Measurements from ENCODE around the gene IDS. TPM values are rescaled to one million over a fixed set of nuclear protein-coding genes. Genes with fewer than 3 reads are reported as not detected.

The IDS gene
- polyA plus RNA-seq, 1 of the 3 experiments (the other 2 are of a cell fraction) = 78.4 TPM

DNA sequence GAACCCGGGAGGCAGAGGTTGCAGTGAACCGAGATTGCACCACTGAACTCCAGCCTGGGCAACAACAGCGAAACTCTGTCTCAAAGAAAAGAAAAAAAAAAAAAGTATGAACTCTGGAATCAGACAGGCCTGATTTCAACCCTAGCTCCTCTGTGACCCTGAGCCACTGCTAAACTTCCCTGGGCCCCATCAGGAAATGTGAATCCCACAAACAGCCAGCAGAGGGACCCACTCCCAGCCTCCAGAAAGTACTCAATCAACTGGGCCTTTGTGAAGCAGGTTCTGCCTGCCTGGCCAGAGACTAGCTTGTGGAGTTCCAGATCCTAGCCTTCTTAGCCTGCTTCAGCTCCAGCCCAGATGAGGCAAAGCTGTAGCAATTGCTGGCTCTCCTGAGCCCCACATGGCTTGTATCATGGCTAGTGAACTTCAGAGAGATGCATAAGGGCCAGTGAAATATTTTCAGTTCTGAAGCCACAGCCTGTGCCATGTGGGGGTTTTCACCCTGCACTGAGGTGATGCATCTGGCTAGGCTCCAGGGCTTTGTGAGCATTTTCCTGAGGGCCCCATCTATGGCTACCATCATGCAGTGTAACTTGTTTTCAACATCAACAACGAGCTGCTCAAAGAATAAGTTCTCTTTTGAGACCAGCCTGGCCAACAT, 7.2 kb upstream of the IDS start (continued):
- TF ChIP-seq, protein P1, sequence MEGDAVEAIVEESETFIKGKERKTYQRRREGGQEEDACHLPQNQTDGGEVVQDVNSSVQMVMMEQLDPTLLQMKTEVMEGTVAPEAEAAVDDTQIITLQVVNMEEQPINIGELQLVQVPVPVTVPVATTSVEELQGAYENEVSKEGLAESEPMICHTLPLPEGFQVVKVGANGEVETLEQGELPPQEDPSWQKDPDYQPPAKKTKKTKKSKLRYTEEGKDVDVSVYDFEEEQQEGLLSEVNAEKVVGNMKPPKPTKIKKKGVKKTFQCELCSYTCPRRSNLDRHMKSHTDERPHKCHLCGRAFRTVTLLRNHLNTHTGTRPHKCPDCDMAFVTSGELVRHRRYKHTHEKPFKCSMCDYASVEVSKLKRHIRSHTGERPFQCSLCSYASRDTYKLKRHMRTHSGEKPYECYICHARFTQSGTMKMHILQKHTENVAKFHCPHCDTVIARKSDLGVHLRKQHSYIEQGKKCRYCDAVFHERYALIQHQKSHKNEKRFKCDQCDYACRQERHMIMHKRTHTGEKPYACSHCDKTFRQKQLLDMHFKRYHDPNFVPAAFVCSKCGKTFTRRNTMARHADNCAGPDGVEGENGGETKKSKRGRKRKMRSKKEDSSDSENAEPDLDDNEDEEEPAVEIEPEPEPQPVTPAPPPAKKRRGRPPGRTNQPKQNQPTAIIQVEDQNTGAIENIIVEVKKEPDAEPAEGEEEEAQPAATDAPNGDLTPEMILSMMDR (IDR thresholded peaks at IDR 0.05) = peak; percentile 72
- no peak for TF ChIP-seq TEAD4 (IDR thresholded peaks at IDR 0.05; ENCODE audit: borderline replicate concordance, insufficient read depth)

DNA sequence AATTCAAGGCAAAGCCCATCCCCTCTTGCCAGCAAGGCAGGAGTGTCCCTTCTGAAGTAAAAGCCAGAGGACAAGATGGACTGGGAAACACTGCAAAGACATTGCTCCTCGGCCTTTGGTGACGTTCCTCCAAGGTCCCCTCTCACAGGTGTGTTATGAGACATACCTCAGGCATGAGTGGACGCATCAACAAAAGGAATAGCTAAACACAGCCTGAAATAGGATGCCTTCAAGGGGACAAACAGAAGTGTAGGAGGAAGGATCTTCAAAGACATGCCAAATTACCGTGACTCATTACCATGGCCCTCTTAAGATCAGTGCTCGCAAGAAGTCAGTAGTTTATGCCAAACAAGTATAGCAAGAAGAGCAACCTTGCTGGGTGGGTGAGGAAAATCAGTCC, 6.0 kb upstream of the IDS start:
- WGBS (ENCODE audit: low lambda C conversion rate) = 38% methylated on average over 5 of the region's 5 CpGs
- no peaks in the 10 kb centered on the region for H3K9me2 ChIP-seq
- no peak overlapping the region for H2AFZ ChIP-seq (ENCODE audit: low read depth)
- TF ChIP-seq NFIC (IDR thresholded peaks at IDR 0.05; ENCODE audit: borderline replicate concordance) = no peak
- TF ChIP-seq EZH2phosphoT487 (IDR thresholded peaks at IDR 0.05; ENCODE audit: borderline replicate concordance, low read depth) = no peak
- TF ChIP-seq, protein P2, sequence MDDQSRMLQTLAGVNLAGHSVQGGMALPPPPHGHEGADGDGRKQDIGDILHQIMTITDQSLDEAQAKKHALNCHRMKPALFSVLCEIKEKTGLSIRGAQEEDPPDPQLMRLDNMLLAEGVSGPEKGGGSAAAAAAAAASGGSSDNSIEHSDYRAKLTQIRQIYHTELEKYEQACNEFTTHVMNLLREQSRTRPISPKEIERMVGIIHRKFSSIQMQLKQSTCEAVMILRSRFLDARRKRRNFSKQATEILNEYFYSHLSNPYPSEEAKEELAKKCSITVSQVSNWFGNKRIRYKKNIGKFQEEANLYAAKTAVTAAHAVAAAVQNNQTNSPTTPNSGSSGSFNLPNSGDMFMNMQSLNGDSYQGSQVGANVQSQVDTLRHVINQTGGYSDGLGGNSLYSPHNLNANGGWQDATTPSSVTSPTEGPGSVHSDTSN (IDR thresholded peaks at IDR 0.05) = no peak
- no peak for TF ChIP-seq RFX5 (IDR thresholded peaks at IDR 0.05; ENCODE audit: low read length)
- no peak for TF ChIP-seq TCF12 (IDR thresholded peaks at IDR 0.05)
- no peak for TF ChIP-seq MXI1 (IDR thresholded peaks at IDR 0.05; ENCODE audit: low read depth, low read length)
- no peak for TF ChIP-seq RXRA (IDR thresholded peaks at IDR 0.05; ENCODE audit: borderline replicate concordance, low read depth)
- no peak for TF ChIP-seq TEAD4 (IDR thresholded peaks at IDR 0.05; ENCODE audit: borderline replicate concordance, insufficient read depth)
- TF ChIP-seq, protein P3, sequence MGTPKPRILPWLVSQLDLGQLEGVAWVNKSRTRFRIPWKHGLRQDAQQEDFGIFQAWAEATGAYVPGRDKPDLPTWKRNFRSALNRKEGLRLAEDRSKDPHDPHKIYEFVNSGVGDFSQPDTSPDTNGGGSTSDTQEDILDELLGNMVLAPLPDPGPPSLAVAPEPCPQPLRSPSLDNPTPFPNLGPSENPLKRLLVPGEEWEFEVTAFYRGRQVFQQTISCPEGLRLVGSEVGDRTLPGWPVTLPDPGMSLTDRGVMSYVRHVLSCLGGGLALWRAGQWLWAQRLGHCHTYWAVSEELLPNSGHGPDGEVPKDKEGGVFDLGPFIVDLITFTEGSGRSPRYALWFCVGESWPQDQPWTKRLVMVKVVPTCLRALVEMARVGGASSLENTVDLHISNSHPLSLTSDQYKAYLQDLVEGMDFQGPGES (IDR thresholded peaks at IDR 0.05; ENCODE audit: low read depth, low read length) = no peak
- no peak for TF ChIP-seq MEF2A (IDR thresholded peaks at IDR 0.05; ENCODE audit: borderline replicate concordance, low read depth)
- TF ChIP-seq ELF1 (IDR thresholded peaks at IDR 0.05) = no peak
- no peaks in the 10 kb centered on the region; a peak in 1 of 4 replicates for H3K4me1 ChIP-seq (ENCODE audit: control insufficient read depth in 1 of 2, insufficient read depth in 2 of 2, low read depth in 1 of 2, low read length in 1 of 2)
- H3K27me3 ChIP-seq (ENCODE audit: insufficient read depth) = 0 out of 2 replicates have a peak, but pooled peaks cover 5% of the 10 kb centered on the region
- H4K20me1 ChIP-seq (ENCODE audit: insufficient read depth) = no peaks in the 10 kb centered on the region
- no peak overlapping the region for H3K4me2 ChIP-seq
- no peaks in the 10 kb centered on the region for H3K9me3 ChIP-seq
- CTCF ChIA-PET = interaction anchor here (1.2 to 3.7 kb wide), 4 partner anchors 11 to 20 kb away, joined by 4 to 25 read pairs (median 10); no protein-coding TSS in a partner anchor
- H3K79me2 ChIP-seq (ENCODE audit: insufficient read depth) = no peaks in the 10 kb centered on the region
- H3K4me3 ChIP-seq (ENCODE audit: low read depth in 2 of 2, low read length in 1 of 2) = no peak overlapping the region
- H3K9ac ChIP-seq = no peak overlapping the region
- H3F3A ChIP-seq (replicated peaks; ENCODE audit: insufficient read depth) = no peaks in the 10 kb centered on the region
- no peak for DNase-seq
- H3K36me3 ChIP-seq (replicated peaks in 1 of 2; ENCODE audit: control insufficient read depth in 1 of 2, insufficient read depth in 2 of 2, low read length in 1 of 2) = no peaks in the 10 kb centered on the region
- no peak overlapping the region for H3K27ac ChIP-seq (ENCODE audit: low read depth in 2 of 2, low read length in 1 of 2)
- POLR2A ChIA-PET = no interaction called here

Data from SK-N-SH (cell line).